ENCODE data around the gene FXYD6.

DNA sequence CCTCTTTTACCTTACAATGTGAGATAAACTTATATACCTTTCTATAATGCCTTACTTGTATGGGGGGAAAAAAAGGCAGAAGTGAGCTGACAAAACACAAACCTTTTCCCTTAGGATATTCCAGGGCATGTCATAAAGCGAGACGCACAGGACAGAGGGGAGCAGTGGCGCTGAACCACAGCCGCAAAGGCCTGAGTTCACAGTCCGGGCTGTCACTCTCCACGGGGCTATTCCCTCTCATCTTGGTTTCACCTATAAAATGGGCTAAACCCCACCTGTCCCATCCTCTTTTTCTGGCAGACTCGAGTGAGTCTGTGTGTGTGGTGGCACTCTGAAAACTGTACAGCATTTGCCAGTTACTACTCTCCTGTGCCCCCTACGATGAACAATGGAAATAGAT lies 37.6 kb downstream of the FXYD6 start:
- no peak for TF ChIP-seq POLR2A (IDR thresholded peaks at IDR 0.05)
- TF ChIP-seq, protein P1, sequence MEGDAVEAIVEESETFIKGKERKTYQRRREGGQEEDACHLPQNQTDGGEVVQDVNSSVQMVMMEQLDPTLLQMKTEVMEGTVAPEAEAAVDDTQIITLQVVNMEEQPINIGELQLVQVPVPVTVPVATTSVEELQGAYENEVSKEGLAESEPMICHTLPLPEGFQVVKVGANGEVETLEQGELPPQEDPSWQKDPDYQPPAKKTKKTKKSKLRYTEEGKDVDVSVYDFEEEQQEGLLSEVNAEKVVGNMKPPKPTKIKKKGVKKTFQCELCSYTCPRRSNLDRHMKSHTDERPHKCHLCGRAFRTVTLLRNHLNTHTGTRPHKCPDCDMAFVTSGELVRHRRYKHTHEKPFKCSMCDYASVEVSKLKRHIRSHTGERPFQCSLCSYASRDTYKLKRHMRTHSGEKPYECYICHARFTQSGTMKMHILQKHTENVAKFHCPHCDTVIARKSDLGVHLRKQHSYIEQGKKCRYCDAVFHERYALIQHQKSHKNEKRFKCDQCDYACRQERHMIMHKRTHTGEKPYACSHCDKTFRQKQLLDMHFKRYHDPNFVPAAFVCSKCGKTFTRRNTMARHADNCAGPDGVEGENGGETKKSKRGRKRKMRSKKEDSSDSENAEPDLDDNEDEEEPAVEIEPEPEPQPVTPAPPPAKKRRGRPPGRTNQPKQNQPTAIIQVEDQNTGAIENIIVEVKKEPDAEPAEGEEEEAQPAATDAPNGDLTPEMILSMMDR (IDR thresholded peaks at IDR 0.05): no peak
